Measurements from ENCODE around the gene SLC26A1.

- TF ChIP-seq POLR2AphosphoS5 (IDR thresholded peaks at IDR 0.05; ENCODE audit: insufficient read depth in 1 of 2, low read depth in 1 of 2) (no peak), CTCF (IDR thresholded peaks at IDR 0.05) (no peak)
Measured at GRCh38 chr4:1024882-1025545, 31.8 kb upstream of the SLC26A1 start.
